ENCODE results near the gene ATP6V0C. TPM values are rescaled to one million over a fixed set of nuclear protein-coding genes. Genes with fewer than 3 reads are reported as not detected.

The ATP6V0C gene
- total RNA-seq, 2 donors from 2014 or later = 176 to 180 TPM

DNA sequence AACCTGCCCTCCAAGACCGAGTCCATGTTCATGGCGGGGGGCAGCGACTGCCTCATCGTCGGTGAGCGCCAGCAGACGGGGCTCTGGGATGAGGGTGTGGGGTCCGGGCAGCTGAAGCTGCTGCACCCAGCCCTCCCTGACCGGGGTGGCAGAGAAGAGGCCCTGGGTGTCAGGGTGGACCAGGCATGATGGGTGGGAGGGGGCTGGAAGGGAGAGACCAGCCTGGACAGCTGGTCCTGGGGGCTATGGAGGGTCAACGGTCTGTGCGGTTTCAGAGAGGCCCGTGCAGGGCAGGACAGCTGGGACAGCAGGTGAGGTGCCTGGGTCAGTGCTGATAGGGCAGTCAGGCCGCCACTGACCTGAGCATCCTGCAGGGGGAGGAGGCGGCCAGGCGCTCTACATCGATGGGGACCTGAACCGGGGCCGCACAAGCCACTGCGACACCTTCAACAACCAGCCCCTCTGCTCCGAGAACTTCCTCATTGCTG is 13.3 kb upstream of the ATP6V0C start:
- no peaks in the 10 kb centered on the region for H3K9me3 Mint-ChIP-seq
- peak; percentile 71 for DNase-seq
- Histone ChIP-seq H3K4me3 (ENCODE audit: low read length) (no peak overlapping the region), H3K9me3 (ENCODE audit: control insufficient read depth, low read length) (no peaks in the 10 kb centered on the region), H3K4me1 (ENCODE audit: control insufficient read depth, insufficient read depth, low read length) (no peaks in the 10 kb centered on the region), H3K9ac (ENCODE audit: extremely low read depth, low read length, poor library complexity, severe bottlenecking) (no peak overlapping the region), H3K27ac (ENCODE audit: low read depth, low read length) (no peak overlapping the region), H3K27me3 (ENCODE audit: control insufficient read depth, insufficient read depth, low read length, poor library complexity, severe bottlenecking) (no peaks in the 10 kb centered on the region), H3K36me3 (ENCODE audit: control insufficient read depth, insufficient read depth, low read length) (peaks cover 3% of the 10 kb centered on the region)
- peaks cover 7% of the 10 kb centered on the region for H3K36me3 Mint-ChIP-seq (ENCODE audit: low read depth)
- no peak overlapping the region for H3K27ac Mint-ChIP-seq
- H3K27me3 Mint-ChIP-seq (ENCODE audit: insufficient read depth) = no peaks in the 10 kb centered on the region
- WGBS, 2 experiments (ENCODE audit: insufficient coverage in 1 of 2, insufficient read length in 1 of 2) = 81 to 92% methylated on average over 14 to 20 of the region's 20 CpGs
- H3K4me3 Mint-ChIP-seq = no peak overlapping the region
- no peaks in the 10 kb centered on the region for H3K4me1 Mint-ChIP-seq
- TF ChIP-seq, protein P1, sequence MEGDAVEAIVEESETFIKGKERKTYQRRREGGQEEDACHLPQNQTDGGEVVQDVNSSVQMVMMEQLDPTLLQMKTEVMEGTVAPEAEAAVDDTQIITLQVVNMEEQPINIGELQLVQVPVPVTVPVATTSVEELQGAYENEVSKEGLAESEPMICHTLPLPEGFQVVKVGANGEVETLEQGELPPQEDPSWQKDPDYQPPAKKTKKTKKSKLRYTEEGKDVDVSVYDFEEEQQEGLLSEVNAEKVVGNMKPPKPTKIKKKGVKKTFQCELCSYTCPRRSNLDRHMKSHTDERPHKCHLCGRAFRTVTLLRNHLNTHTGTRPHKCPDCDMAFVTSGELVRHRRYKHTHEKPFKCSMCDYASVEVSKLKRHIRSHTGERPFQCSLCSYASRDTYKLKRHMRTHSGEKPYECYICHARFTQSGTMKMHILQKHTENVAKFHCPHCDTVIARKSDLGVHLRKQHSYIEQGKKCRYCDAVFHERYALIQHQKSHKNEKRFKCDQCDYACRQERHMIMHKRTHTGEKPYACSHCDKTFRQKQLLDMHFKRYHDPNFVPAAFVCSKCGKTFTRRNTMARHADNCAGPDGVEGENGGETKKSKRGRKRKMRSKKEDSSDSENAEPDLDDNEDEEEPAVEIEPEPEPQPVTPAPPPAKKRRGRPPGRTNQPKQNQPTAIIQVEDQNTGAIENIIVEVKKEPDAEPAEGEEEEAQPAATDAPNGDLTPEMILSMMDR (conservative IDR thresholded peaks at IDR 0.05) = no peak

DNA sequence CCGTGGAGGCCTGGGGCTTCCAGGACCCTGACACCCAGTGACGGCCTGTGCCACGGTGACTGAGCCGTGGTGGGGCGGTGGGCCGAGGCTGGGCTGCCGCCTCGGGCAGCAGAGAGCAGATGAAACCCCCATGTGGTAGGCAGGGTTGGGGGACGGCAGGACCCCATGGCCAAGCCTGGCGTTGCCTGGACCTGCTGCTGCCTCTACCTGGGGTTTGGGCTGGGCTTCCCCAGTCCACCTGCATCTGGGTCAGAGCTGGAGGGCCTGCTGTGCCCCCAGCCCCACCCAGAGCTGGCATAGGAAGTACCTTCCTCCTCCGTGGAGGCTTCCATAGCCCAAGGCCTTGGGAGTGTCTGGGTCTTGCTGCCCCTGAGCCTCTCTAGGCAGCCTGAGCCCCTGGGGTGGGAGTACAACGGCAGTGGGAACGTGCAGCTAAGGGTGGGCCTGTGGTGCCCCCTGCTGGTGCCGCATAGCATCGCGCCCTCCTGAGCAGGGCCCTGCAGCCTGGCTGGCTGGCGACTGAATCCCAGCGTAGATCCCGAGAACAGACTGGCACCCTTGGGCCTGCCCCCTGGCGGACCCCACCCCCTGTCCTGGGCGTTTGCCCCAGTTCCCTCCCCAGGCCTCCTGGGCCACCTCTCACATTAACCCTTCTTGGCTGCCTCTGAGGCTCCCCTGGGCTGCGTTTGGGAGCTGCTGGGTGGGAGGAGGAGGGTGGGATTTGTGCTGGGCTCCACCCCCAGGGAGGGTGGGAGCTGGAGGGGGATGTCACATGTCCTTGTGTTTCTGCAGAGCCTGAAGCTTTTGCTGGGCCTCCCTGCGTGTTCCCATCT is 12.6 kb upstream of the ATP6V0C start:
- H3K27me3 Mint-ChIP-seq (ENCODE audit: insufficient read depth) = no peaks in the 10 kb centered on the region
- no peaks in the 10 kb centered on the region for H3K4me1 Mint-ChIP-seq
- Histone ChIP-seq H3K36me3 (ENCODE audit: control insufficient read depth, insufficient read depth, low read length) (peaks cover 3% of the 10 kb centered on the region), H3K4me3 (ENCODE audit: low read length) (peak overlapping the region; percentile 53), H3K4me1 (ENCODE audit: control insufficient read depth, insufficient read depth, low read length) (no peaks in the 10 kb centered on the region), H3K9ac (ENCODE audit: extremely low read depth, low read length, poor library complexity, severe bottlenecking) (no peak overlapping the region), H3K27ac (ENCODE audit: low read depth, low read length) (no peak overlapping the region), H3K9me3 (ENCODE audit: control insufficient read depth, low read length) (no peaks in the 10 kb centered on the region), H3K27me3 (ENCODE audit: control insufficient read depth, insufficient read depth, low read length, poor library complexity, severe bottlenecking) (no peaks in the 10 kb centered on the region)
- H3K27ac Mint-ChIP-seq = no peak overlapping the region
- peak overlapping the region; percentile 41 for H3K4me3 Mint-ChIP-seq
- DNase-seq = peak; percentile 97
- peaks cover 7% of the 10 kb centered on the region for H3K36me3 Mint-ChIP-seq (ENCODE audit: low read depth)
- TF ChIP-seq, protein P1 (conservative IDR thresholded peaks at IDR 0.05) = peak; percentile 99
- 10 to 44% methylated on average over 7 to 22 of the region's 23 CpGs for WGBS, 2 experiments (ENCODE audit: insufficient coverage in 1 of 2, insufficient read length in 1 of 2)
- no peaks in the 10 kb centered on the region for H3K9me3 Mint-ChIP-seq

DNA sequence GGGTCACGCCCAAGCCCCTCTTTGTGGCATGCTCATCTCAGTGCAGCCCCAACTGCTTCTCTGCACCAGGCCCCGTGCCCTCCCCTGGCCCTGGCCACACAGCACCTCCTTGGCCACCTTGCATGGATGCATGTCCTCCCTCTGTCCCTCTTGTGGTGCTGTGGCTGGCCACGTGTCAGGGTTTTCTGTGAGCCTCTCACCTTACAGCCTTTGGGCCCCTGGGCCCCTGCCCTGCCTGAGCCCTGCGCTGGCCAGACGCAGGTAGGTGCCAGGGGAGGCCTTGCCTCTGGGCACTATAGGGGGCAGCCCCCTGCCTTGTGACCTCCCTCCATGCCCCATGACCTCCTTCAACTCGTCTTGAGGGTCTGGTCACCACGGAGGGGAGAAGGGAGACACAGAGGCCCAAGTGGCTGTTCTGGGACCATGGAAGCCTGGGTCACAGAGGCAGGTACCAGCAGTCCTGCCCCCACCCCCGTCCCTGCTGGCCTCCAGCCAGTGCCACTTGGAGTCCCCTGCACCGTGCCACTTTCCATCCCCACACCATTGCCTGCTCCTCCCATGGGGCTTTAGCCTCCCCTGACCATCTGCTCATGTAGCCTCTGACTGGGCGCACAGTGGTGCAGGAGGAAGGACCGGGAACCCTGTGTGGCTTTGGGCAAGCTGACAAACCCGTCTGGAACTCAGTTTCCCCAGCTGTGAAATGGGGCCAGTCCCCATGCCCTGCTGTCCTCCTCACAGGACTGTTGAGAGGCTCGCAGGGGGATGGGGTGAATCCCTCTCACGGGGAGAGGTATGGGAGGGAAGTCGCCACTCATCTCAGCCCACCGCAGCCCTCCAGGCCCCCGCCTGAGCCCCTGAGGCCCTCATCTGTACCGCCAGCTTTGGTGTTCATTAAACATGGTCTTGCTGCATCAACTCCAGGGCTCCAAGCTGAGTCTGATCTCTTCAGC is 11.5 kb upstream of the ATP6V0C start:
- Mint-ChIP-seq H3K27me3 (ENCODE audit: insufficient read depth) (no peaks in the 10 kb centered on the region), H3K4me3 (no peak overlapping the region), H3K9me3 (no peaks in the 10 kb centered on the region), H3K4me1 (no peaks in the 10 kb centered on the region), H3K27ac (no peak overlapping the region), H3K36me3 (ENCODE audit: low read depth) (peaks cover 5% of the 10 kb centered on the region)
- 86 to 87% methylated on average over 10 to 18 of the region's 18 CpGs for whole genome bisulfite sequencing, 2 experiments (ENCODE audit: insufficient coverage in 1 of 2, insufficient read length in 1 of 2)
- H3K27ac ChIP-seq (ENCODE audit: low read depth, low read length) = no peak overlapping the region
- no peaks in the 10 kb centered on the region for H3K9me3 ChIP-seq (ENCODE audit: control insufficient read depth, low read length)
- no peaks in the 10 kb centered on the region for H3K4me1 ChIP-seq (ENCODE audit: control insufficient read depth, insufficient read depth, low read length)
- H3K36me3 ChIP-seq (ENCODE audit: control insufficient read depth, insufficient read depth, low read length) = peaks cover 3% of the 10 kb centered on the region
- no peak overlapping the region for H3K4me3 ChIP-seq (ENCODE audit: low read length)
- no peaks in the 10 kb centered on the region for H3K27me3 ChIP-seq (ENCODE audit: control insufficient read depth, insufficient read depth, low read length, poor library complexity, severe bottlenecking)
- no peak overlapping the region for H3K9ac ChIP-seq (ENCODE audit: extremely low read depth, low read length, poor library complexity, severe bottlenecking)
- TF ChIP-seq, protein P1 (conservative IDR thresholded peaks at IDR 0.05) = no peak
- no peak for DNase-seq

Data from endodermal cell (in vitro differentiated cells).